DMS79 treated with DMSO at 0.1 percent for 48 hours (cell line): Measurements from ENCODE around the gene ANKMY1.
"Not testable (repeated sequence)": the region's sequence is repeated elsewhere in the genome, so short reads cannot be mapped to it uniquely, and the experiment has no call there.

Experiments used
- DNase-seq: peaks from one replicate; lab custom pipeline; 2025; lab: John Stamatoyannopoulos, UW

ANKMY1 gene

DNA sequence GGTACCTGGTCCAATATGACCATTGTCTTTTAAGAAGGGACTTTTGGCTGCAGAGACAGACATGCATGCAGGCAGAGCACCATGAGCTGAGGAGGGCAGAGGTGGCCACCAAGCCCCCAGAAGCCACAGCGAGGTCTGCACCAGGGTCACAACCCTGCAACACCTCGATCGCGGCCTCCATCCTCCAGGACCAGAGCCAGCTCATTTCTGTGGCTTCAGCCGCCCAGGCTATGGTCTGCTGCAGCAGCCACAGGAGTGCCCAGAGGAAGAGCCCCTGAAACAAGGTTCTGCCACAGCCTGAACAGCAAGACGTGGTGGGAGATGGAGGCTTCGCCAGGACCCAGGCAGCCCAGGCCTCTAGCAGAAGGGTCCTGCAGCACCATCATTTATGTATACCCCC lies 53.9 kb downstream of the ANKMY1 start:
- DNase-seq = no peak

DNA sequence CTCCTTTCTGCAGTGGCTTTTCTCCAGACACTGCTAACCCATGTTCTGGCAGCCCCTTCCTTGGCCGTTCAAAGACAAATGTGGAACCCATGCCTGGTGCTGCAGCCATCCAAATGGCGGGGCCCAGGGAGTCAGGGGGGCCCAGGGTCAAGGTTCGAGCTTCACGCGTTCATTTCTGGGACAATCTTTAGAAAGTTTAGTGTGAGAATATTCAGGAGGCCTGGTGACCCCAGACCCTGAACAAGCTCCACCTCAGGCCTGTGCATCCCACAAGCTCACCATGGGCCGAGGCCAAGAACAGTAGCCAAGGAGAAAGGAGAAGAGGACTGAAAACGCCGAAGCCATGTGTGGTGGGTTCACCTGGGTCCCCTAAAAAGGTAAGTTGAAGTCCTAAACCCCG lies 54.4 kb downstream of the ANKMY1 start:
- no peak for DNase-seq

DNA sequence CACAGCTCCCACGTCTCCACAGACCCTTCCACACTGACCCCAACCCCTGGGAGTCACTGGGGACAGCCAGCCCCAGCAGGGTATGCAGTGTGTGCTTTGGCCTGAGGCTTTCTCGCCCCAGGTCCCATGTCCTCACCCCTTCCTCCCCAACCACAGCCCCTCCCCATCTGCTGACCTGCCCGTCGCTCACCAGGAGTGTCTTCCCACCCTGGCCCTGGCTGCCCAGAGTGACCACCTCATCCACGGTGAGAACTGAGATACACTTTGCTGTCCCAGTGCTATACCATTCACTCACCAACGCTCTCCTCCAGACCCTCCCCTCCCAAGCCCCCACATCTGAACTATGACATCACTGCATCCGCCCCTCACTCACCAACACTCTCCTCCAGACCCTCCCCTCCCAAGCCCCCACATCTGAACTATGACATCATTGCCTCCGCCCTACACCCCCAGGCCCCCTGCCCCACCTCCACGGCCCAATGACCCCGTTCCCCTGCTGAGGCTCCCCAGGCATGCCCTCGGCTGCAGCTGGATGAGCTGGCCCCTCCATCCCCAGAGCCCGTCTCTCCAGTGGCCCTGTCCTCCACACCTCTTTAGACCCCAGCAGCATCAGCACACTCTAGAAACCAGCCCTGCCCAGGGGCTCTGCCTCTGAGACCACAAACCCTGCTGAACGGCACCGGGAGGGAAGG lies 55.2 kb downstream of the ANKMY1 start:
- no peak for DNase-seq

DNA sequence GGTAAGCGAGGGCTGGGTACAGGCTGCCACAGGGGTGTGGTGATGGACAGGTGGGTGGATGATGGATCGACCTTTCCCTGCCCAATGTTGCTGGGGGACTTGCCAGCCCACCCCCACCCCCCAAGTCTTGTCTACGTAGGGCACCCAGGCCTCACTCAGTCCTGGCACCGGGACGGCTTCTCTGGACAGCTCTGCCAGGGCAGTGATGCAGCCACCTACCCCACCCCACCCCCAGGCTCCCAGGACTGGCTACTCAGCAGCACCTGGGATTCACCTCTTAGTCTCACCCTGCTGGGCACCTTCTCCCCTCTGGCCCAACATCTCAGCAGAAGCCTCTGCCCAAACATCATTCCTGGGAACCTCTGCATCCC lies 55.7 kb downstream of the ANKMY1 start:
- DNase-seq = no peak

DNA sequence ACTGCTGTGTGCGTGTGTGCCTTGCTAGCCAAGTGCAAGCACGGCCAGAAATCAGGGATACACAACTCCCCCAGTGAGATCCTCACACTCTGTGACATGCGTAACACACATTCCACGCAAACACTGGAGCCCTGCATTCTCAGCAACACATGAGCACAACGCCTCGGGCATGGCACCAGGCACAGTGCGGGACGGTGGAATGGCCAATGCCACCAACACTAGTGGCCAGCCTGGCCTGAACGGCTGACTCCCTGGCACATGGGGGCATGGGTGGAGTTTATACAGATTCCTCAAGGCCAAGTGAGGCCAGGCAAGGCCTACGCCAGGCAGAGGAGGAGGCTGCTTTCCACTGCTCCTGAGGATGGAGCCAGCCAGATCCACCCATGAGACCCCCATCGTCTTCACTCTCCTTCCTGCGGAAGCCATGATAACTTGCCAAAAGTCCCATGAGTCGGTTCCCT lies 56.2 kb downstream of the ANKMY1 start:
- no peak for DNase-seq

DNA sequence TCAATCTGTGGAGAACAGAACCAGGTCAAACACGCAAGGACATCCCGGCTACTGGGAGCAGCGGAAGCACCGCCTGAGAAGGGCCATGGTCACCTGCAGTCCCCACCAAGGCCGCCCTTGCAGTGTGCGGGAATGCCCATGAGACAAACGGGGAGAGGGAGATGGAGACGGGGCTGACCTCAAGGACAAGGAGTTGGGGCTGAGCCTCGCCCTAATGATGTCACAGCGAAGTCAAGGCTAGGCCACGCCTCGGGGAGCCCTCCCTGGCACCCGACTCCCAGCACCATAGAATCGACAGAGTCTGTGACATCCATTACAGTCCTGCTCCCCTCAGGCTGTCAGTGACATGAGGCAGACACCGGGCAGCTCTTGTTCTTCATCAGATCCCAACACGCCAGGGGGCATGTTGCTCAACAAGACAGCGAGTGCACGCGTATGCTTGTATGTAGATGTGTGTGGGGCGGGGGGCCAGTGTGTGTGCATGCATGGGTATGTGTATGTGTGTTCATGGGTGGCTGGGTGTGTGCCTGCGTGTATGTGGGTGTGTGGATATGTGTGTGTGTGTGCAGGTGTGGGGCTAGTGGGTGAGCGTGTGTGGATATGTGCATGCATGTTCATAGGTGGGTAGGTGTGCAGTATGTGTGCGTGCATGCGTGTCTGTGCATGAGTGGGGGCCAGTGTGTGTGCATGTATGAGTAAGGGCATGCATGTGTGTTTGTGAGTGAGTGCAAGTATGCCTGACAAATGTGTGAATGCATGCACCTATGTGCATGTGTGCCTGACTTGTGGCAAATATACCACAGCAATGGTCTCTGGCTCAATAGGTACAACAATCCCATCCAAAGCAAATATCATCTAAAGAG lies 57.0 kb downstream of the ANKMY1 start:
- DNase-seq = no peak

DNA sequence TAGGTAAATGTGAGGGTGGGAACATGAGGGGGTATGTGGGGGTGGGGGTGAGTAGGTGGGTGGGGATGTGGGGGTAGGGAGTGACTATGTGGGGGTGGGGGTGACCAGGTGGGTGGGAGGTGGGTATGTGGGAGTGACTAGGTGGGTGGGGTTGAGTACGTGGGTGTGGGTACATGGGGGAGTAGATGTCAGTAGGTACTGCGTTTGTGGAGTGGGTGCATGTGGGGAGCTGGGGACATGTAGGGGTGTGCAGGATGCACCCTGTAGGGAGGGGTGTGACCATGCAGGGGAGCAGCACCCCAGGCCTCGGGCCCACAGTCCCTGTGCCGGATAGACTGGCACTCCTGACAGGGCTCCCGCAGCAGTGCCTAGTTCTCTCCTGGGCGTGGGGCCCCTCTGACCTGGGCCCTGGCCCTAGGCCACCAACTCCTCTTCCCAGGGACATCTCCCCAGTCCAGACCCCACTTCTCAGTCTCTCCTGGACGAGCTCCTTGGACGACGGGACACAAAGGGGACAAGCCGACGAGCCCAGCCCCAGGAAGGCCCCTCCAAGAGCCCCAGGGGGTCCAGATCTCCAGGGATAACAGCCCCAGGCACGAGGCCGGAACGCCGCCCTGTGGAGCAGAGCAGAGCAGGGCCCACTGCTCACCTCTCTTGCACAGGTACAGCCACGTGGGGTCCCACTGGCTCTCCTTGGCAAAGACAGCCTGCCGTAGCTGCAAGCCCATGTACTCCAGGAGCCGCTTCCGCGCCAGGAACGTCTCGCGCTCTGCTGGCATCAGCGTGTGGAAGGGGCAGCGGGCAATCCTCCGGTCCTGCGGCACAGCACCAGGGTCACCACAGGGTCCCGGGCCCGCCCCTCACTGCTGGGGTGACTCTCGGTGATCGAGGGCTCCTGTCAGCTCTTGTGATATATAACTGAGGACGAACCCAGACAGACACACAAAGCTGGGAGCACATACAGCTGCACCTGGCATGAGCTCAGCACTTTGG lies 58.2 kb downstream of the ANKMY1 start:
- no peak for DNase-seq

DNA sequence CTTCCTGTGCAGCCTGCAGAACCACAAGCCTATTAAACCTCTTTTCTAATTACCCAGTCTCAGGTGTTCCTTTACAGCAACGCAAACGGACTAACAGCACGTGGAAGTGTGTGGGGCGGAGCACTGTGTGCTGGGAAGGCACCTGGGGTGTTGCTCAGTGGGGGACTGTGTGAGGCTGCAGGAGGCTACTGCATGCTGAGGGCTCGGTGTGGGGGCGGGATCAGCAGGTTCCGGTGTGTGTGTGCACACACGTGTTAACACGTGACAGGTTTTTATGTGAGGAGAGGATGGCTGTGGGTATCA lies 58.9 kb downstream of the ANKMY1 start:
- no peak for DNase-seq

DNA sequence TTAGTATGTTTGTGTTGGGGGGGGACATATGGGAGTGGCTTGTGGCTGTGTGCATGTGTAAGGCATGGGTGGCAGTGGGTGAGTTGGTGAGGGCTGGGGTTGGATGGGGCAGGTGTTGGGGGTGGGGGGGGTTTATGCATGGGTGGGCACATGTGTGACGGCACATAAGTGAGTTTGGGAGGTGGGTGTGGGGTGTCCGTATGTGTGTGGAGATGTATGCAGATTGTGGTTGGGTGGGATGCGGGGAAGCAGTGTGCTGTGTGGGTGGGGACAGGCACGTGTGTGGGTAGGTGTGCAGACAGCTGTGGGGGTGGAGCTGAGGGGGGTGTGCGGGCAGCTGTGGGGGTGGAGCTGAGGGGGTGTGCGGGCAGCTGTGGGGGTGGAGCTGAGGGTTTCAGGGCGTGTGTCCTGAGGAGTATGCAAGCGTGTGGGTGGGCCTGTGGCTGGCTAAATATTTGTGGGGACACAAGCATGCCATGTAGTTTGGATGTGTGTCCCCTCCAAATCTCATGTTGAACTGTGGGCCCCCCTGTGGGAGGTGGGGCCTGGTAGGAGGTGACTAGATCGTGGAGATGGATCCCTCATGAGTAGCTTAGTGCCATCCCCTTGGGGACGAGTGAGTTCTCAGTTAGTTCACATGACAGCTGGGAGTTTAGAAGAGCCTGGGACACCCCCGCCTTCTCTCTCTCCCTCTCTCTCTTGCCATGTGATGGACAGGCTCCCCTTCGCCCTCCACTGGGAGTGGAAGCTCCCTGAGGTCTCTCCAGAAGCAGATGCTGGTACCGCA lies 59.4 kb downstream of the ANKMY1 start:
- no peak for DNase-seq

DNA sequence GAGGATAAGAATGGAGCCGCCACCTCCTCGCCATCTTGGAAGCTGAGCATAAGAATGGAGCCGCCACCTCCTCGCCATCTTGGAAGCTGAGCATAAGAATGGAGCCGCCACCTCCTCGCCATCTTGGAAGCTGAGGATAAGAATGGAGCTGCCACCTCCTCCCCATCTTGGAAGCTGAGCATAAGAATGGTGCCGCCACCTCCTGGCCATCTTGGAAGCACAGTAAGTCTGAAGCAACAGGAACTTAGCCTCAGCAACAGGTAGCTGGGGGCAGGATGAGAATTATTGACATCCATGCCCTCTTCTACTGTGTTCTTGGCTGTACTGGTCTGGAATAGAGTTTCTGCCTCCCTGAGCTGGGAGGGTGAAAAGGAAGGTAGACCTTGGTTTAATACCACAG lies 60.7 kb downstream of the ANKMY1 start:
- DNase-seq = not testable (repeated sequence)

DNA sequence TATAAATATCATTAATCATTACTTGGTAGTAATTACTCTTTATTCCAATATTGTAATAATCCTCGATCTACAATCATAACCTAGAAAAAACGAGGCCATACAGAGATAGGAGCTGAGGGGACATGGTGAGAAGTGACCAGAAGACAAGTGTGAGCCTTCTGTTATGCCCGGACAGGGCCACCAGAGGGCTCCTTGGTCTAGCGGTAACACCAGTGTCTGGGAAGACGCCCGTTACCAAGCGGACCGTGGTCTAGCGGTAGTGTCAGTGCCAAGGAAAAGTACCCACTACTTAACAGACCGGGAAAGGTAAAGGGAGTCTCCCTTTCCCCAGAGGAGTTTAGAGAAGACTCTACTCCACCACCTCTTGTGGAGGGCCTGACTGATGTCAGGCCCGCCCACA lies 62.8 kb downstream of the ANKMY1 start:
- DNase-seq = not testable (repeated sequence)

DNA sequence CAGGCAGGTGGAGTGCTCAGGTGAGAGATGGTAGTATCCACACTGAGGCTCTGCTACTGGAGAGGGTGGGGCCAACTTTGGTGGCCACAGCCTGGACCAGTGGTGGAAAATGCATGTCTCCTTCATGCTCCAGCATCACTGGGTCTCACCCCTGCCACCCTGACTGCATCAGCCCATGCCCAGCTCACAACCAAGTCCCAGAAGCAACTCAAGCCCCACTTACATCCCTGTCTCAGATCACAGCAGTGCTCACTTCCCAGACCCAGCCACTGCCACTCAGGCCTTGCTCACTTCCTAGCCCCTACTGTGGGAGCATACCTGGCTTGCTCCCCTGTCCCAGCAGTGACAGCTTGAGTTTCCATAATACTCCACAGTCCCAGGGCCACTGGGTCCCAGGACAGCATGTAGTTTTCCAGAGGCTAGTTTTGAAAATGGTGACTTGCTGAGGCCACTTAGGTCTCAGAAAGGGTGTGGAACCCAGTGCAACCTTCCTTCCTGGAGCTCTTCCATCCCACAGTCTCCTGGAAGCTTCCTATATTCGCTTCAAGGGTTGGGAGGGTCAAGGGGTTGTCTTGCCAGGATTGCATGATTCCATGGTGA lies 63.5 kb downstream of the ANKMY1 start:
- no peak for DNase-seq

DNA sequence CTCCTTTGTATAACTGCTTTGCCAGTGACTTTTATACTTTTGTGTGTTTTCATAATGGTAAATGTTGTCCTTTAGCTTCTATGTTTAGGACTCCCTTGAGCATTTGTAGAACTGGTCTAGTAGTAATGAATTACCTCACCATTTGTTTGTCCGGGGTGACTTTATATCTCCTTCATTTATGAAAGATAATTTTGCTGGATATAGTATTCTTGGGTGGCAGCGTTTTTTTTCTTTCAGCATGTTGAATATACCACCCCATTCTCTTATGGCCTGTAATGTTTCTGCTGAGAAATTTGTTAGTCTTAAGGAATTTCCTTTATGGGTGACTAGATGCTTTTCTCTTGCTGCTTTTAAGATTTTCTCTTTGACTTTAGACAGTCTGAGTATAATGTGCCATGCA lies 66.3 kb downstream of the ANKMY1 start:
- DNase-seq = no peak

DNA sequence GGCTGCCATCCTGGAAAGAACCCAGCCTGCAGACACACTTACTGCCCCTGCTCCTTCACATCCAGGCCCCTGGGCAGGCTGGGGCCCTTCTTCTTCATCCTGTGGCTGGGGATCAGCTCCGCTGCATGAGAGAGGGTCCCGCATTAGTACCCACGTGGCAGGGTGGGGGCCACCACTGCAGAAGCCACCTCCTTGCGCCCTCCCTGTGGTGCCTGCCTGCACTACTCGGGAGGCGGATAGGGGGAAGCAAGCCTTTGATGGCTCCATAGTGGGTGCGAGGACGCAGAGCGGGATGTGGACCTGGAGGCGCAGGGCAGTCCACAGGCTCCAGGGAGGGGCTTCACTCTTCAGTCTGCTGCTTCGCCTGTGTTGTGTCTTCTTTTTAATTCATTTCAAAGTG lies 75.6 kb downstream of the ANKMY1 start:
- DNase-seq = no peak

DNA sequence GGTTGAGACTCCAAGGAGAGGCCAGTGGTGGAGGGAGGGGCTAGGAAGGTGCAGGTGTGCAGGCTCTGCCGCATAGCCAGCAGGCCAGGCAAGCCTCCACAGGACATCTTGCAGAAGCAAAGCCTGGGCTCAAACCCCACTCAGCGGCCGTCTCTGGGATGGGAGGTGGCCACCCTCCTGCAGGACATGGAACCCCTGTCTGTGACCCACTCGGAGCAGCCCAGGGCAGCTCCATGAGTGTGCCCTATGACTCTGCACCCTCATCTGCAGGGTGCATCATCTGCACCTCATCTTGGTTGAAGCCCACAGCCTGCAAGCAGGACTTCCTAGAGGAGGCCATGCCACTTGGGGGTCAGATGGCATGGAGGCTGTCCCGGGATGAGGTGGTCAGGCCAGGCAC lies 76.1 kb downstream of the ANKMY1 start:
- no peak for DNase-seq

DNA sequence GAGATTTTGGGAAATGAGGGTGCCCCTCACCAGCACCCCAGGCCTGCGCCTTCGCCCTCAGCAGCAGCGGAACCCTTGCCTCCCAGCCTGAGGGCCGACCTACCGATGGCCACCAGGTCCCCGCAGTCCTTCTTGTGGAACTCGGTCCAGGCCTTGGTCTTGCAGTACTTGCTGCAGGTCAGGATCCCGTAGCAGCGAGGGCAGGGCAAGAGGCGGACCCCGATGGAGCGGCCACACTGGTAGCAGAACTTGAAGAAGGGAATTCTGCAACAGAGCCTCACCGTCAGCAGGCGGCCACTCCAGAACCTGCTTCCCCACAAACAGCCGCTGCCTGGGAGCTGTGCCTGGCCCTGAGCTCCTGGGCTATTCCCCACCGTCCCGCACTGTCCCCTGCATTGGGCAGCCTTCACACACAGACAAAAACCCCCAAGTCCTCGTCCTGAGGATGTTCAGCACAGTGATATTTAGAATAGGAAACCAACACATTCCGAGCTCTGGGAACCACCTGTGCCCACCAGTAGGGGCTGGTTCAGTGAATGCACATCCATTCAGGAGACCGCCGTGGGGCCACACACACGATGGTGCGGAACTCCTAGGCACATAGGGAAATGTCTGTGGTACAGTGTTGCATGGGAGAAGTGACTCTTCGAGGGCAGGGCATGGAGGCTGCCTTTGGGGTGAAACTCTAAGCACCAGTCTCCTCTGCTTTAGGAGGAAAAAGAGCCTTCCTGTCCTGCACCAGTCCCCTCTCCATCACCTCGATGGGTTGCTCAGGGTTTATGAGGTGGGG lies 76.8 kb downstream of the ANKMY1 start:
- DNase-seq = no peak

DNA sequence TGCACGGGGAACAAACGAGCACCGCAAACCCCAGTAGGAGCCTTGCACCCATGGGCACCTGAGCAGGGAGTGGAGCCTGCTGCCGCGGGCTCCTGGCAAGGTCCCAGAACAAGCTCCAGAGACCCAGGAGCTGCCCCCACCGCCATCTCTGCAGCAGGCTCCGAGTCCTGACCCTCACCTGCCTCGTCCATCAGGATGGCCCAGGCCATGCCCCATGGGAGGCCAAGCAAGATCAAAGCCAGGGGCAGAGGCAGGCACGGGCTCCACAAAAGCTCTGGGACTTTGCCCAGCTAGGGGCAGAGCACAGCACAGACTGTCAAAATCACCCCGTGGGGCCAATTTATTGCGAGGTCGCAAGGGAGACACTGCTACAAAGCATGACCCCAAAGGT lies 78.7 kb downstream of the ANKMY1 start:
- DNase-seq = no peak

DNA sequence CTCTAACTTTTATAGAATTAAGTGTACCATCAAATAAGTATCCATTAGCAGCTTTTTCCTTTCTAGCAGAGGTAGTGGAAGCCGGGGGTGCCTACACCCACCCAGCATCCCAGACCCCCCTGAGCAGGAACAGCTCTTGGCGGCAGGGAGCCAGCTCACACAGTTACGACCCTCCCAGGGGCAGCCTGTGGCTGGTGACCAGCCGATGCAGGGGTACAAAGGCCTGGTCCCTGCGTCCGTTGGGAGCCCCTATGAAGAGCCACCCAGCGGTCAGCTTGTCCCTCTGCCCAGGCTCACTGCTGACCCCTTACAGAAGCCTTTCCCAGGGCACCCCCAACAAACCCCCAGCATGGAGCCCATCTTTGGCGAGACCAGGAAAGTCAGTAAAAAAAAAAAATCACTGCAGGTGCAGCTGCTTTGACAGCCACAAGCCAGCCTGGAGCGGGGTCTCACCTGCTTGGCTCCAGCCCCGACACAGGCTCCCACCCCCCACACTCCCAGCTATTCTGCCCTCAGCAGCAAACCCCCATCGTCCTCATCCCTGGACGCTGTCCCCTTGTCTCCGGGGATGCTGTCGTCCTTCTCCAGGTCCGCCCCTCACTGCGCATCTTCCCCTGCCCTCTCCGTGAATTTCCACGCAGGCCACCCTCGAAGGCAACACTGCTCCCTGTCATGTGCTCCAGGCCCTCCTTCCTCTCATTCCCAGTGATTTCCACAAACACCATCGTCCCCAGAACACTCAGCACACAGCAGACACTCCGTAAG lies 79.3 kb downstream of the ANKMY1 start:
- DNase-seq = no peak

DNA sequence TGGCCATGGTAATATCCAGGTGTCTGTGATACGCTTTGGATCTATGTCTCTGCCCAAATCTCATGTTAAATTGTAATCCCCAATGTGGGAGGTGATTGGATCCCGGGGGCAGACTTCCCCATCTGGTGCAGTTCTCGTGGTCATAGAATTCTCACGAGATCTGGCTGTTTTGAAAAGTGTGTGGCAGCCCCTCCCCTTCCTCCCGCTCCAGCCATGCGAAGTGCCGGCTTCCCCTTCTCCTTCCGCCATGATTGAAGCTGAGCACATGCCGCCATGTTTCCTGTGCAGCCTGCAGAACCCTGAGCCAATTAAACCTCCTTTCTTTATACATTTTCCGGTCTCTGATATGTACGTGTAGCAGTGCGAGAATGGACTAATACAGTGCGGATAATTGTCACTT lies 79.9 kb downstream of the ANKMY1 start:
- DNase-seq = no peak

DNA sequence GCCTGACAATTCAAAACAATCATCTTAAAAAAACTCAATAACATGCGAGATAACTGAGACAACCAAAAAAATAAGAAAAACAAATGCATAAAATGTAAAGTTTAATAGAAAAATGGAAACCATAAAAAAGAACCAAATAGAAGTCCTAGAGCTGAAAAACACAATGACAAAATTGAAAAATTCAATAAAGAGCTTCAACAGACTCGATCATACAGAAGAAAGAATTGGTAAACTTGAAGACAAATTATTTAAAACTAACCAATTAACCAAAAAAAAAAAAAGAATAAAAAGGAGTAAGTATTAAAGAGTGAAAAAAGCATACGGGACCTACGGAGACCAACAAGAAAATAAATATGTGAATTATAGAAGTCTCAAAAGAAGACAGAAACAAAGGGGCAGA lies 84.6 kb downstream of the ANKMY1 start:
- DNase-seq = no peak
